Measurements from ENCODE around the gene NLGN3. TPM values are rescaled to one million over a fixed set of nuclear protein-coding genes. Genes with fewer than 3 reads are reported as not detected.
A peak's percentile ranks its signal among the peaks of the same experiment; 100 is the strongest.
"Not testable (repeated sequence)": the region's sequence is repeated elsewhere in the genome, so short reads cannot be mapped to it uniquely, and the experiment has no call there.

Gene NLGN3
- total RNA-seq, 1 donor from 2014 or later = under 0.01 TPM

DNA sequence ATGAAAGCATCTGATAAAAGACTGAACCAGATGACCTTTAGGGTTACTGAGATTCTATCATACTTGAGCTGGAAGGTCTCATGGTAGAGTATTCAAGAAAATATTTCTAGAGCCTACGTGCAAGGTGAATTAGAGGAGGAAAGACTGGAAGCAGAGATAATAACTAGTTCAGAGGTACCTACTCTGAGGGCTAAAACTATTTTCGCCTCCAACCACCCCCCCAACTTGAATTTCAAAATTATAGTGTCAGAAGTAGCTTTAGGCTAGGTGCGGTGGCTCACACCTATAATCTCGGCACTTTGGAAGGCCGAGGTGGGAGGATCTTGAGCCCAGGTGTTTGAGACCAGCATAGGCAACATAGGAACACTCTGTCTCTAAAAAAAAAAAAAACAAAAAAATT lies 30.9 kb downstream of the NLGN3 start:
- no peaks in the 10 kb centered on the region for H3K36me3 ChIP-seq (ENCODE audit: control insufficient read depth, insufficient read depth, low read length)
- H3K4me3 ChIP-seq (ENCODE audit: low read depth, low read length) = no peak overlapping the region
- no peaks in the 10 kb centered on the region for H3K27me3 ChIP-seq (ENCODE audit: control insufficient read depth, insufficient read depth, low read length)
- no peak for DNase-seq (ENCODE audit: low read depth)
- no peak for FAIRE-seq
- TF ChIP-seq, protein P1, sequence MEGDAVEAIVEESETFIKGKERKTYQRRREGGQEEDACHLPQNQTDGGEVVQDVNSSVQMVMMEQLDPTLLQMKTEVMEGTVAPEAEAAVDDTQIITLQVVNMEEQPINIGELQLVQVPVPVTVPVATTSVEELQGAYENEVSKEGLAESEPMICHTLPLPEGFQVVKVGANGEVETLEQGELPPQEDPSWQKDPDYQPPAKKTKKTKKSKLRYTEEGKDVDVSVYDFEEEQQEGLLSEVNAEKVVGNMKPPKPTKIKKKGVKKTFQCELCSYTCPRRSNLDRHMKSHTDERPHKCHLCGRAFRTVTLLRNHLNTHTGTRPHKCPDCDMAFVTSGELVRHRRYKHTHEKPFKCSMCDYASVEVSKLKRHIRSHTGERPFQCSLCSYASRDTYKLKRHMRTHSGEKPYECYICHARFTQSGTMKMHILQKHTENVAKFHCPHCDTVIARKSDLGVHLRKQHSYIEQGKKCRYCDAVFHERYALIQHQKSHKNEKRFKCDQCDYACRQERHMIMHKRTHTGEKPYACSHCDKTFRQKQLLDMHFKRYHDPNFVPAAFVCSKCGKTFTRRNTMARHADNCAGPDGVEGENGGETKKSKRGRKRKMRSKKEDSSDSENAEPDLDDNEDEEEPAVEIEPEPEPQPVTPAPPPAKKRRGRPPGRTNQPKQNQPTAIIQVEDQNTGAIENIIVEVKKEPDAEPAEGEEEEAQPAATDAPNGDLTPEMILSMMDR (IDR thresholded peaks at IDR 0.05; ENCODE audit: insufficient read depth, low read length, severe bottlenecking) = no peak

DNA sequence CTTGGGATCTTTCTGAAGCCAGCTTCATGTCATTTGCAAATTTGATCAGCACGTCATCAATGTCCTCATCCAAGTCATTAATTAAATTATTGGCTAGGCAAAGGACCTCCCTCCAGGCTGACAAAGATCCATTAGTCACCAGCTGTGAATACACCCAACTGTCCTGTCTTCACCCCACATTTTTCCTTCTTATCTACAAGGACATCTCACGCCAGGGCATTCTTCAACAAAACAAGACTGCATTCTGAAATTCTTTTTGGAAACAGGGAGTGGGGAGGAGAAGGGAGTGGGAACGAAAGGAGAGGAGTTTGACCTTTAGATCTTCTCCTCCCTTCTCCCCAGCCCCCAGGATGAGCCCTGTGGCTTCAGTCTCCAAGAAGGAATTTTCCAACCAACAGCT lies 32.7 kb downstream of the NLGN3 start:
- Histone ChIP-seq H3K36me3 (ENCODE audit: control insufficient read depth, insufficient read depth, low read length) (no peaks in the 10 kb centered on the region), H3K4me3 (ENCODE audit: low read depth, low read length) (no peak overlapping the region), H3K27me3 (ENCODE audit: control insufficient read depth, insufficient read depth, low read length) (no peaks in the 10 kb centered on the region)
- FAIRE-seq (no peak), DNase-seq (ENCODE audit: low read depth) (no peak)
- TF ChIP-seq, protein P1 (IDR thresholded peaks at IDR 0.05; ENCODE audit: insufficient read depth, low read length, severe bottlenecking) = no peak

DNA sequence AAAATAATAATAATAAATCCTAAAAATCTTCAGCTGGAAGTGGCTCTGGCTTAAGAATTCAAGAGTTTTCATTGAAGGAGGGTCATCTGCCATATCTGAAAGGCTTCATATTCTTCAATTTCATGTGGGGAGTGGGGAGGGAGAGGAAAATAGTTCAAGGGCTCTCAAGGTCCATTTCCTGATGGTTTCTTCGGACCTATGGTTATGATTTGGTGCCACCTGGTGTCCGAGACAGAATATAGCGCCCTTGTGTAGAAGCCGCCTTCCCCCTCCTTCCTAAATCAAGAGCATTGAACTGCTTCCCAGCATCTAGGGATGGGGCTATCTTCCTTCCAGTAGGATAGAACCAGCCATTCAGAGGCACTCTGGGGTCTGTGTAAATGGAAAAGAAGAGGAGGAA lies 34.3 kb downstream of the NLGN3 start:
- DNase-seq (ENCODE audit: low read depth) (peak; percentile 50), FAIRE-seq (no peak)
- no peaks in the 10 kb centered on the region for H3K27me3 ChIP-seq (ENCODE audit: control insufficient read depth, insufficient read depth, low read length)
- H3K4me3 ChIP-seq (ENCODE audit: low read depth, low read length) = no peak overlapping the region
- H3K36me3 ChIP-seq (ENCODE audit: control insufficient read depth, insufficient read depth, low read length) = no peaks in the 10 kb centered on the region
- TF ChIP-seq, protein P1 (IDR thresholded peaks at IDR 0.05; ENCODE audit: insufficient read depth, low read length, severe bottlenecking) = peak; percentile 56

DNA sequence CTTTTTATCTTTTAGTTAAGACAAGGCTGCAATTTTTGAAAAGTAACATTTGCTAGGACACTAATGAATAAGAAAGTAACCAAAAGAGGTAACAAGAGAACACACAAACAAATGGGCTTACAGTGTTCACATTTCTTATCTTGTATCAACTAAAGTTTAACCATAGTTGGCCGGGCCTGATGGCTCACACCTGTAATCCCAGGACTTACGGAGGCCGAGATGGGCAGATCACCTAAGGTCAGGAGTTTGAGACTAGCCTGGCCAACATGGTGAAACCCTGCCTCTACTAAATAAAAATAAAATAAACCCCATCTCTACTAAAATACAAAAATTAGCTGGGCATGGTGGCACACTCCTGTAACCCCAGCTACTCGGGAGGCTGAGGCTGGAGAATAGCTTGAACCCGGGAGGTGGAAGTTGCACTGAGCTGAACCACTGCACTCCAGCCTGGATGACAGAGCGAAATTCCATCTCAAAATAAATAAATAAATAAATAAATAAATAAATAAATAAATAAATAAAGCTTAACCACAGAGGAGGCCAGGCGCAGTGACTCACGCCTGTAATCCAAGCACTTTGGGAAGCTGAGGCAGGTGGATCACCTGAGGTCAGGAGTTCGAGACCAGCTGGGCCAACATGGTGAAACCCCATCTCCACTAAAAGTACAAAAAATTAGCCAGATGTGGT lies 36.1 kb downstream of the NLGN3 start:
- not testable (repeated sequence) for DNase-seq (ENCODE audit: low read depth); FAIRE-seq; H3K36me3 ChIP-seq (ENCODE audit: control insufficient read depth, insufficient read depth, low read length); H3K4me3 ChIP-seq (ENCODE audit: low read depth, low read length); H3K27me3 ChIP-seq (ENCODE audit: control insufficient read depth, insufficient read depth, low read length)

DNA sequence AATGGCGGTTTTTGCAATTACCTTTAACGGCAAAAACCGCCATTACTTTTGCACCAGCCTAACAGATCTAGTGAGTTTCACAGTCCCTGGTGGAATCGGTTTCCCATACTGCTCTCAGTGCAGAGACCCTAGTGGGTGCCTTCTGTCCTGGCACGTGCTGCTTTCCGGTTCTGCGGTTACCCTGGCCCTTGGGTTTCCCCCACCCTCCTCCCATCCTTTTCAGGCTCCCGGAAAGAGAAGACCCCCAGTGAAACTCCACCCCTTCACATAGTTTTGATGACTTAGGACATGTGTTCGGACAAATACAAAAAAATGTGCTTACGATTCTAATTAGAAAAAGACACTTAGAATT lies 36.9 kb downstream of the NLGN3 start:
- no peaks in the 10 kb centered on the region for H3K27me3 ChIP-seq (ENCODE audit: control insufficient read depth, insufficient read depth, low read length)
- no peaks in the 10 kb centered on the region for H3K36me3 ChIP-seq (ENCODE audit: control insufficient read depth, insufficient read depth, low read length)
- TF ChIP-seq, protein P1 (IDR thresholded peaks at IDR 0.05; ENCODE audit: insufficient read depth, low read length, severe bottlenecking) = no peak
- no peak for FAIRE-seq
- peak overlapping the region; percentile 42 for H3K4me3 ChIP-seq (ENCODE audit: low read depth, low read length)
- DNase-seq (ENCODE audit: low read depth) = no peak

DNA sequence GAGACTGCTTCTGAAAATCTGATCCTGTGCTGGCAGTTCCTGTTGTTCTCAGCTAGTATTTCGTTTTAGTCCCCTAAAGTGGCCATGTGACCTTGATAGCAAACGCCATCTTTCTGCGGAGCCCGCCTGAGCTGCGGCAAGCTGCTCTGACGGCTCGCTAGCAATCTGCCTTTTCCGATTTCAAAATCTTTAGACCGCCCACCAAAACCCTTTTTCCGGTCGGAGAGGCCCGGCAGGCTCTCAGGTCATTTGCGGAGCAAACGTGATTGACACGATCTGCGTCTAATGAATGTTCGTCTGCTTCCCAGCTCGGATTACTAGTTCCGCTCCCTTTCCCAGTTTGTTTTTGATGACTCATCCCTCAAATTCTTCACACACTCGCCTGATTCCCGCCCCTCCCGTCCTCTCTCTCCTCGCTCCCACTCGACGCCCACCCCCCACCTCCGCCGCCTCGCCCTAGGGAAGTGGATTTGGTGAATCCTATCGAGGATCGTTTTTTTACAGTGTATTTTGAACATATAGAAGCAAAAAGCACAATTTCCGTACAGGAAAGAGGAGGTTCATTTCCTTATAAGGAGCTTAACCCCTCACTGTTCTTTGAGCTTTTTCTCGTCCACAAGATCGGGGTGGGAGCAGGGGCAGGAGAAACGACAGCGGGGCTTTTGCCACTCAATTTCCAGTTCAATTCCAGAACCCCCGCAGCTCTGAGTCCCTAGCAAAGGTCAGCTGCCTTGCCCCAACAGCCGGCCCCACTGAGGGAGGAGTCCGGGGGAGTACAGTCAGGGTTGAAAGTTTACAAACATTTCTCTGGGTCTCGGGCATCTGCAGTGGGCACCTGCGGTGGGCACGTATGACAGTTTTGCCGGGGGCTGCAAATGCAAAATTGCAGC lies 37.5 kb downstream of the NLGN3 start:
- FAIRE-seq = no peak
- Histone ChIP-seq H3K4me3 (ENCODE audit: low read depth, low read length) (peak overlapping the region; percentile 42), H3K36me3 (ENCODE audit: control insufficient read depth, insufficient read depth, low read length) (no peaks in the 10 kb centered on the region), H3K27me3 (ENCODE audit: control insufficient read depth, insufficient read depth, low read length) (no peaks in the 10 kb centered on the region)
- peak; percentile 94 for DNase-seq (ENCODE audit: low read depth)
- TF ChIP-seq, protein P1 (IDR thresholded peaks at IDR 0.05; ENCODE audit: insufficient read depth, low read length, severe bottlenecking) = no peak

Measured in bronchial epithelial cell (primary cell).